PC-9 (cell line): ENCODE data around the gene VWA2. TPM values are rescaled to one million over a fixed set of nuclear protein-coding genes. Genes with fewer than 3 reads are reported as not detected.

ENCODE experiments used
- BruUV-seq: library from RNA; stranded (reverse); fragments of 400-500 nt; replicated peaks from 2 replicates; lab custom pipeline; 2021; lab: Mats Ljungman, UMichigan
- CTCF ChIA-PET: fragments of 300-600 bp; sonication (Branson Sonifier 250); formaldehyde crosslinking; loops from one replicate; lab custom pipeline; 2022; ENCODE audit warnings: antibody characterized with exemption; lab: Charles Lee
- POLR2A ChIA-PET: fragments of 300-600 bp; sonication (Branson Sonifier 250); formaldehyde crosslinking; loops from one replicate; lab custom pipeline; 2022; ENCODE audit warnings: antibody characterized with exemption; ENCODE audit not compliant: unreplicated experiment; lab: Charles Lee
- DNase-seq, 2 experiments: peaks; one replicate each; pipeline versions ENCODE4 v3.0.0 to v3.0.0-alpha.2; 2015 to 2022; ENCODE audit warnings: mixed read lengths in 1 of 2
- H2AFZ ChIP-seq: fragments of 200-600 bp; sonication (generic); 2 replicates; pipeline ENCODE4 v1.8.1; 2017; ENCODE audit warnings: antibody characterized with exemption
- H3F3A ChIP-seq: fragments of 200-600 bp; sonication (generic); 2 replicates; pipeline ENCODE4 v1.8.1; 2017; ENCODE audit warnings: antibody characterized with exemption, mild to moderate bottlenecking, low read depth; ENCODE audit not compliant: insufficient read depth
- H3K27ac ChIP-seq: fragments of 200-600 bp; sonication (generic); 2 replicates; pipeline ENCODE4 v1.6.1; 2016; ENCODE audit warnings: mixed run types
- H3K27me3 ChIP-seq: fragments of 200-600 bp; sonication (generic); 2 replicates; pipeline ENCODE4 v1.6.1; 2016; ENCODE audit warnings: low read depth, mixed run types; ENCODE audit not compliant: insufficient read depth
- H3K36me3 ChIP-seq: fragments of 200-600 bp; sonication (generic); 2 replicates; pipeline ENCODE4 v1.6.1; 2016; ENCODE audit warnings: low read depth, mixed run types
- H3K4me1 ChIP-seq: fragments of 200-600 bp; sonication (generic); replicated peaks from 2 replicates; pipeline ENCODE4 v1.6.1; 2016; ENCODE audit warnings: mixed run types; ENCODE audit not compliant: insufficient read depth
- H3K4me2 ChIP-seq: fragments of 200-600 bp; sonication (generic); 2 replicates; pipeline ENCODE4 v1.6.1; 2017; ENCODE audit warnings: mixed run types
- H3K4me3 ChIP-seq: fragments of 200-600 bp; sonication (generic); 2 replicates; pipeline ENCODE4 v1.6.1; 2016; ENCODE audit warnings: mixed run types
- H3K79me2 ChIP-seq: fragments of 200-600 bp; sonication (generic); 2 replicates; pipeline ENCODE4 v1.6.1; 2017; ENCODE audit warnings: low read depth, mixed run types
- H3K9me2 ChIP-seq: fragments of 200-600 bp; sonication (generic); 2 replicates; pipeline ENCODE4 v1.8.1; 2017; ENCODE audit warnings: mild to moderate bottlenecking; ENCODE audit not compliant: insufficient read depth
- H3K9me3 ChIP-seq: fragments of 200-600 bp; sonication (generic); 2 replicates; pipeline ENCODE4 v1.8.1; 2016; ENCODE audit warnings: low read depth; ENCODE audit not compliant: insufficient read depth
- H4K20me1 ChIP-seq: fragments of 200-600 bp; sonication (generic); 2 replicates; pipeline ENCODE4 v1.8.1; 2017; ENCODE audit not compliant: insufficient read depth
- CTCF ChIP-seq: fragments of 200-600 bp; sonication (generic); conservative IDR thresholded peaks from 2 replicates; pipeline ENCODE4 v1.6.1; 2017; ENCODE audit warnings: mixed run types, antibody characterized with exemption, mild to moderate bottlenecking, moderate library complexity
- EZH2 ChIP-seq: fragments of 200-600 bp; sonication (generic); IDR thresholded peaks from 2 replicates; pipeline ENCODE4 v1.8.0; 2017; ENCODE audit warnings: antibody characterized with exemption, low read depth
- intact Hi-C: fragments of 100-400 bp; cut with micrococcal nuclease; formaldehyde crosslinking; loops from one replicate; pipeline ENCODE4 v1.10.0; 2022; ENCODE audit not compliant: unreplicated experiment
- total RNA-seq: library from RNA; stranded (reverse); gene quantifications from 2 replicates; pipeline ENCODE4 v1.2.3, GENCODE V29; 2021

VWA2 gene
- total RNA-seq, 1 experiment from 2014 or later = 0.48 TPM

GRCh38 chr10:114311023-114311422 is 72.0 kb downstream of the VWA2 start:
- BruUV-seq = no TSS peak
- ChIA-PET POLR2A (no interaction called here), CTCF (no interaction called here)
- Histone ChIP-seq H3K27ac (no peak overlapping the region), H3K27me3 (no peaks in the 10 kb centered on the region), H3K4me2 (no peak overlapping the region), H3K4me1 (peaks cover 9% of the 10 kb centered on the region), H4K20me1 (no peaks in the 10 kb centered on the region), H3K4me3 (no peak overlapping the region), H3K9me3 (no peaks in the 10 kb centered on the region), H3K9me2 (no peaks in the 10 kb centered on the region), H3K79me2 (no peaks in the 10 kb centered on the region), H3F3A (no peaks in the 10 kb centered on the region), H2AFZ (no peak overlapping the region), H3K36me3 (no peaks in the 10 kb centered on the region)
- intact Hi-C loops = no loop called here
- TF ChIP-seq CTCF (no peak), EZH2 (no peak)
- DNase-seq = no peak

DNA sequence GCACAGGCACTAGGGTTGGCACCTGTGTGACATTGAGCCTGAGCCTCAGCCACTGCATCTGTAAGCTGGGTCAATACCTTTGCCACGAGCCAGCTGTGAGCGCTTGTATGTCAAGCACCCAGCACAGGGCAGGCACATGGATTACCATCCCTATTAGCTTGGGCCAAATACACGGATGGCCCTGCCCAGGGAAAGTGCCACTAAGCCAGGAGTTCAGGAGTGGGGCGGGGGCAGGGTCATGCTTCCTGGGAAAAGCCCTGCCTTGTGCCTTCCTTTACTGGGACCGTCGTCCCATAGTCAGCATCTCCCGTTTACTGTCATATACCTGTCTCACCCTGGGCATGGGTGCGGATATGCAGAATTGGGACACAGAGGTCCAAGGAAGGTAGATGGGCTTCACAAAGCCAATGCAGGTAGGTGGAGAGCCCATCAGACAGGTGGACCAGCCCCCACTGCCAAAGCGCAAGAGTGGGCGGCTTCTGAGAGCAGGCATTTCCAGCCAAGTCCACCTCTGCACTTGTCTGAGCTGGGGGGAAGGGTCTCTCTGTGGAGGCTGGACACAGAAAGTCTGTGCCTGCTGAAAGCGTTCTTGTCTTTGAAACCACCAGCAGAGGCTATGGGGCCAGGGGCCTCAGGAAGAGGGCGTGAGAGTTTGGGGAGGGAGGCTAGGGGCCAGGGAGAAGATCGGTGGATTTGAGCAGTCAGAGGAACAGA is 72.6 kb downstream of the VWA2 start:
- Histone ChIP-seq H3K79me2 (no peaks in the 10 kb centered on the region), H3K4me1 (peaks cover 9% of the 10 kb centered on the region), H3K27ac (no peak overlapping the region), H3F3A (no peaks in the 10 kb centered on the region), H3K36me3 (no peaks in the 10 kb centered on the region), H3K4me3 (no peak overlapping the region), H3K9me3 (no peaks in the 10 kb centered on the region), H3K9me2 (no peaks in the 10 kb centered on the region), H4K20me1 (no peaks in the 10 kb centered on the region), H3K4me2 (no peak overlapping the region), H2AFZ (no peak overlapping the region), H3K27me3 (no peaks in the 10 kb centered on the region)
- ChIA-PET POLR2A (no interaction called here), CTCF (no interaction called here)
- no peak for TF ChIP-seq CTCF
- TF ChIP-seq EZH2 = no peak
- no TSS peak for BruUV-seq
- no peak for DNase-seq
- intact Hi-C loops = no loop called here

- no peak for DNase-seq
- no peaks in the 10 kb centered on the region for H4K20me1 ChIP-seq
- no peaks in the 10 kb centered on the region for H3K79me2 ChIP-seq
- no peaks in the 10 kb centered on the region for H3K4me1 ChIP-seq
- ChIA-PET POLR2A (no interaction called here), CTCF (no interaction called here)
- no peaks in the 10 kb centered on the region for H3K36me3 ChIP-seq
- no TSS peak for BruUV-seq
- intact Hi-C loops = no loop called here
- no peaks in the 10 kb centered on the region for H3F3A ChIP-seq
- H3K27me3 ChIP-seq = no peaks in the 10 kb centered on the region
- no peak overlapping the region for H3K27ac ChIP-seq
- H3K9me2 ChIP-seq = no peaks in the 10 kb centered on the region
- H3K4me2 ChIP-seq = no peak overlapping the region
- TF ChIP-seq CTCF = no peak
- TF ChIP-seq EZH2 = no peak
- H3K4me3 ChIP-seq = no peak overlapping the region
- H3K9me3 ChIP-seq = no peaks in the 10 kb centered on the region
- H2AFZ ChIP-seq = no peak overlapping the region
Observed at GRCh38 chr10:114313139-114313538, 74.1 kb downstream of the VWA2 start.
